ENCODE results near the gene ATL3.
A peak's percentile ranks its signal among the peaks of the same experiment; 100 is the strongest.
"Not testable (repeated sequence)": the region's sequence is repeated elsewhere in the genome, so short reads cannot be mapped to it uniquely, and the experiment has no call there.

ATL3 gene

GRCh38 chr11:63629426-63629825, 41.8 kb downstream of the ATL3 start:
- Histone ChIP-seq H3K27ac (no peak overlapping the region), H3K36me3 (peaks cover 49 to 65% (median 59%) of the 10 kb centered on the region in 3 donors), H3K9me3 (no peaks in the 10 kb centered on the region), H3K4me3 (no peak overlapping the region), H3K27me3 (no peaks in the 10 kb centered on the region), H3K4me1 (no peaks in the 10 kb centered on the region)
- intact Hi-C loops (cut with DNase I; ENCODE audit: low total_unique reads), result no loop called here
- no peak for TF ChIP-seq CTCF (IDR thresholded peaks at IDR 0.05)
- no peak for DNase-seq

GRCh38 chr11:63623513-63624140, 47.5 kb downstream of the ATL3 start:
- intact Hi-C loops (cut with DNase I; ENCODE audit: low total_unique reads), result no loop called here
- Histone ChIP-seq H3K27ac (no peak overlapping the region), H3K36me3 (peaks cover 6 to 14% (median 7%) of the 10 kb centered on the region in 3 donors), H3K27me3 (no peaks in the 10 kb centered on the region), H3K4me1 (peaks cover 0 to 20% (median 5%) of the 10 kb centered on the region in 4 donors), H3K9me3 (no peaks in the 10 kb centered on the region), H3K4me3 (no peak overlapping the region)
- no peak for TF ChIP-seq CTCF (IDR thresholded peaks at IDR 0.05)
- DNase-seq, result peak in 1 of 2 donors; percentile 37

DNA sequence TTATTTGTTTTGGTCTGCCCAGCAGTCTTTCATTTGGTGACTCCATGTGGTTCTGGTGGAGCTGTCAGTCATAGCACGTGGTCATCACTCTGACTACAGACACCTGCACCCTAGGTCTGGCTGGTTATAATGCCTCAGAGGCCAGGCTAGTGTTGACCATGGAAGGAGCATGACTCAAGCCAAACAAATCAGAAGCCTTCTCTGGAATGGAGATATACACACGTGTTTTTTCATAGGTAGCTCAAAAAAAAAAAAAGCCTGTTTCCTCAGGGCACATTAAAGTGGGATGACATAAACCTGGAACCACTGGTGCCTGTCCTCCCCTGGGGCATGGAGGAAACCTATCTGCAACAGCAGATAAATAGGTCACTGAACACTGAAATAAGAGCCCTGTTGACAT, 48.9 kb downstream of the ATL3 start:
- Histone ChIP-seq H3K4me1 (peaks cover 0 to 20% (median 5%) of the 10 kb centered on the region in 4 donors), H3K9me3 (no peaks in the 10 kb centered on the region), H3K27me3 (no peaks in the 10 kb centered on the region), H3K27ac (no peak overlapping the region), H3K4me3 (no peak overlapping the region), H3K36me3 (peaks cover 0 to 4% (median 0%) of the 10 kb centered on the region in 3 donors)
- peak in 1 of 2 donors; percentile 16 for DNase-seq
- intact Hi-C loops (cut with DNase I; ENCODE audit: low total_unique reads), result no loop called here
- TF ChIP-seq CTCF (IDR thresholded peaks at IDR 0.05), result no peak

GRCh38 chr11:63621071-63621470, 50.1 kb downstream of the ATL3 start:
- H3K27me3 ChIP-seq, result no peaks in the 10 kb centered on the region
- H3K4me3 ChIP-seq, result no peak overlapping the region
- H3K27ac ChIP-seq, result no peak overlapping the region
- peaks cover 0 to 20% (median 5%) of the 10 kb centered on the region in 4 donors for H3K4me1 ChIP-seq
- TF ChIP-seq CTCF (IDR thresholded peaks at IDR 0.05), result no peak
- peak in 1 of 2 donors; percentile 38 for DNase-seq
- no peaks in the 10 kb centered on the region for H3K9me3 ChIP-seq
- intact Hi-C loops (cut with DNase I; ENCODE audit: low total_unique reads), result no loop called here
- H3K36me3 ChIP-seq, result no peaks in the 10 kb centered on the region

GRCh38 chr11:63619967-63620366, 51.2 kb downstream of the ATL3 start:
- TF ChIP-seq CTCF (IDR thresholded peaks at IDR 0.05), result no peak
- Histone ChIP-seq H3K27ac (no peak overlapping the region), H3K4me1 (peaks cover 0 to 20% (median 5%) of the 10 kb centered on the region in 4 donors), H3K4me3 (no peak overlapping the region), H3K27me3 (no peaks in the 10 kb centered on the region), H3K9me3 (no peaks in the 10 kb centered on the region), H3K36me3 (no peaks in the 10 kb centered on the region)
- intact Hi-C loops (cut with DNase I; ENCODE audit: low total_unique reads), result no loop called here
- DNase-seq, result peak in 1 of 2 donors; percentile 28

DNA sequence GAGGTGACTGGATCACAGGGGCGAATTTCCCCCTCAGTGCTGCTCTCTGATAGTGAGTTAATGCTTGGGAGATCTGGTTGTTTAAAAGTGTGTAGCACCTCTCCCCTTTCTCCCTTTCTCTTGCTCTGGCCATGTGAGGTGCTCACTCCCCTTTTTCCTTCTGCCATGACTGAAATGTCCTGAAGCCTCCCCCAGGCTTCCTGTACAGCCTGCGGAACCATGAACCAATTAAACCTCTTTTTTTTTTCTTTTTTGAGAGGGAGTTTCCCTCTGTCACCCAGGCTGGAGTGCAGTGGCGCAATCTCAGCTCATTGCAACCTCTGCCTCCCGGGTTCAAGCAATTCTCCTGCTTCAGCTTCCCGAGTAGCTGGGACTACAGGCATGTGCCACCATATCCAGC, 53.5 kb downstream of the ATL3 start:
- H3K9me3 ChIP-seq; H3K27ac ChIP-seq; H3K4me3 ChIP-seq; H3K36me3 ChIP-seq; intact Hi-C loops (cut with DNase I; ENCODE audit: low total_unique reads); H3K27me3 ChIP-seq; DNase-seq: not testable (repeated sequence)
- peaks cover 0 to 14% (median 2%) of the 10 kb centered on the region in 4 donors for H3K4me1 ChIP-seq

All from tibial artery (tissue), 4 donors.